Spleen (tissue), 7 donors: Measurements from ENCODE around the gene SLC2A2.

ENCODE experiments used
- CTCF ChIP-seq, 11 experiments: fragments of 200-600 bp in 7 of 11; fragments of 450-650 bp in 4 of 11; sonication (generic) in 4 of 11; IDR thresholded peaks in 8 of 11; conservative IDR thresholded peaks in 3 of 11; 1 replicate in 7 of 11; 2 replicates in 4 of 11; pipeline versions ENCODE4 v1.4.0 to v1.8.0; 2016 to 2021; ENCODE audit warnings: antibody characterized with exemption in 11 of 11, inconsistent platforms in 4 of 11, mild to moderate bottlenecking in 1 of 11
- POLR2A ChIP-seq, 3 donors: fragments of 450-650 bp; IDR thresholded peaks; one replicate each; pipeline ENCODE4 v1.5.1; 2017; ENCODE audit warnings: antibody characterized with exemption in 3 of 3, mild to moderate bottlenecking in 1 of 3
- POLR2AphosphoS5 ChIP-seq, 3 donors: sonication (generic); formaldehyde crosslinking; IDR thresholded peaks; one replicate each; pipeline ENCODE4 v1.5.1; 2017; ENCODE audit warnings: antibody characterized with exemption in 3 of 3
- donor health status: DM: no; HTN: no; CAD: no; lungs with moderate emphysema.
- donor health status: DM: no; HTN: no; CAD: no.
- donor health status: DM: no; HTN: no; CAD: no.

GRCh38 chr3:170982733-170983132, 43.8 kb downstream of the SLC2A2 start:
- no peak for TF ChIP-seq CTCF (IDR thresholded peaks at IDR 0.05 in 8 of 11, conservative IDR thresholded peaks at IDR 0.05 in 3 of 11)
- TF ChIP-seq POLR2A (IDR thresholded peaks at IDR 0.05) = no peak
- no peak for TF ChIP-seq POLR2AphosphoS5 (IDR thresholded peaks at IDR 0.05)
